Measurements from ENCODE around the gene NFIX.

- TF ChIP-seq GMEB1 (CRISPR knock-in tag; IDR thresholded peaks at IDR 0.05; ENCODE audit: borderline replicate concordance) (no peak), TCF7L2 (IDR thresholded peaks at IDR 0.05; ENCODE audit: low read depth, low read length) (no peak)
Measured at GRCh38 chr19:13022859-13023636, 27.8 kb downstream of the NFIX start.
